ENCODE data around the gene LCTL.

GRCh38 chr15:66570327-66570726, 4.5 kb upstream of the LCTL start:
- no peak for TF ChIP-seq POLR2A (IDR thresholded peaks at IDR 0.05)
- TF ChIP-seq CTCF (IDR thresholded peaks at IDR 0.05 in 4 of 5, conservative IDR thresholded peaks at IDR 0.05 in 1 of 5): no peak

Data from gastrocnemius medialis (tissue), 4 donors.